GM23338 (cell line): Measurements from ENCODE around the gene KLLN. TPM values are rescaled to one million over a fixed set of nuclear protein-coding genes. Genes with fewer than 3 reads are reported as not detected.

Experiments
- ATAC-seq: fragments of 200-7000 bp; cut with Tn5 transposase; 3 replicates; pipeline ENCODE4 v1.9.1; 2020
- DNase-seq: peaks from one replicate; pipeline ENCODE4 v3.0.0-alpha.2; 2015; ENCODE audit warnings: low spot score
- H2AFZ ChIP-seq: fragments of 200-600 bp; sonication (generic); 2 replicates; pipeline ENCODE4 v1.8.0; 2016; ENCODE audit warnings: antibody characterized with exemption, mild to moderate bottlenecking, moderate library complexity
- H3F3A ChIP-seq: fragments of 200-600 bp; sonication (generic); replicated peaks from 2 replicates; pipeline ENCODE4 v1.8.0; 2017; ENCODE audit warnings: antibody characterized with exemption, mixed run types, low read depth
- H3K27ac ChIP-seq: fragments of 200-600 bp; sonication (generic); 2 replicates; pipeline ENCODE4 v1.6.1; 2016; ENCODE audit warnings: low read depth
- H3K27me3 ChIP-seq: fragments of 200-600 bp; sonication (generic); 2 replicates; pipeline ENCODE4 v1.8.0; 2016; ENCODE audit warnings: mild to moderate bottlenecking, mixed run types, moderate library complexity; ENCODE audit not compliant: insufficient read depth
- H3K36me3 ChIP-seq: fragments of 200-600 bp; sonication (generic); 2 replicates; pipeline ENCODE4 v1.8.0; 2016; ENCODE audit warnings: mild to moderate bottlenecking; ENCODE audit not compliant: insufficient read depth
- H3K4me1 ChIP-seq: fragments of 200-600 bp; sonication (generic); 2 replicates; pipeline ENCODE4 v1.8.0; 2016; ENCODE audit warnings: mild to moderate bottlenecking, moderate library complexity; ENCODE audit not compliant: insufficient read depth
- H3K4me2 ChIP-seq: fragments of 200-600 bp; sonication (generic); 2 replicates; pipeline ENCODE4 v1.7.1; 2017; ENCODE audit warnings: mixed run types
- H3K4me3 ChIP-seq: fragments of 200-600 bp; sonication (generic); 2 replicates; pipeline ENCODE4 v1.6.1; 2016; ENCODE audit warnings: mixed run types
- H3K79me2 ChIP-seq: fragments of 200-600 bp; sonication (generic); replicated peaks from 2 replicates; pipeline ENCODE4 v1.8.0; 2017; ENCODE audit warnings: mild to moderate bottlenecking; ENCODE audit not compliant: insufficient read depth
- H3K9me2 ChIP-seq: fragments of 200-600 bp; sonication (generic); 2 replicates; pipeline ENCODE4 v1.8.0; 2017; ENCODE audit not compliant: insufficient read depth
- H4K20me1 ChIP-seq: fragments of 200-600 bp; sonication (generic); replicated peaks from 2 replicates; pipeline ENCODE4 v1.8.0; 2017; ENCODE audit warnings: mild to moderate bottlenecking; ENCODE audit not compliant: insufficient read depth
- H3K27ac Mint-ChIP-seq: 2 replicates; pipeline ENCODE4 v1.8.0; 2020; ENCODE audit warnings: inconsistent platforms, mild to moderate bottlenecking, moderate library complexity, mixed read lengths
- H3K27me3 Mint-ChIP-seq: 3 replicates; pipeline ENCODE4 v1.8.0; 2022; ENCODE audit warnings: low read depth, mild to moderate bottlenecking, moderate library complexity, mixed read lengths, inconsistent platforms; ENCODE audit not compliant: insufficient read depth, poor library complexity
- H3K36me3 Mint-ChIP-seq: 3 replicates; pipeline ENCODE4 v1.8.0; 2021; ENCODE audit warnings: low read depth, mild to moderate bottlenecking, inconsistent platforms, moderate library complexity, mixed read lengths
- H3K4me1 Mint-ChIP-seq: 3 replicates; pipeline ENCODE4 v1.8.0; 2020; ENCODE audit warnings: mild to moderate bottlenecking, inconsistent platforms, mixed read lengths
- H3K4me3 Mint-ChIP-seq: 3 replicates; pipeline ENCODE4 v1.8.0; 2021; ENCODE audit warnings: moderate library complexity, mild to moderate bottlenecking, inconsistent platforms, mixed read lengths
- H3K9me3 Mint-ChIP-seq: 3 replicates; pipeline ENCODE4 v1.8.0; 2020; ENCODE audit warnings: moderate library complexity, mild to moderate bottlenecking, inconsistent platforms, mixed read lengths
- CREB1 ChIP-seq: fragments of 250-450 bp; sonication (Bioruptor Pico); IDR thresholded peaks from 2 replicates; pipeline ENCODE4 v1.5.0; 2020; ENCODE audit warnings: low read depth, mild to moderate bottlenecking, moderate library complexity
- EZH2 ChIP-seq: fragments of 200-600 bp; sonication (generic); IDR thresholded peaks from one replicate; pipeline ENCODE4 v1.8.0; 2017; ENCODE audit warnings: antibody characterized with exemption, mild to moderate bottlenecking, low read depth; ENCODE audit not compliant: unreplicated experiment
- JUNB ChIP-seq: IDR thresholded peaks from one replicate; pipeline ENCODE4 v1.6.1; 2016; ENCODE audit warnings: antibody characterized with exemption; ENCODE audit not compliant: unreplicated experiment
- POLR2AphosphoS5 ChIP-seq: IDR thresholded peaks from 2 replicates; pipeline ENCODE4 v1.6.1; 2016; ENCODE audit warnings: antibody characterized with exemption, low read depth
- STAT1 ChIP-seq: IDR thresholded peaks from one replicate; pipeline ENCODE4 v1.6.1; 2016; ENCODE audit warnings: antibody characterized with exemption; ENCODE audit not compliant: unreplicated experiment
- ZNF114 ChIP-seq: fragments of 250-450 bp; sonication (Bioruptor Pico); IDR thresholded peaks from 2 replicates; pipeline ENCODE4 v1.5.0; 2020; ENCODE audit warnings: mild to moderate bottlenecking, moderate library complexity
- ZNF331 ChIP-seq: fragments of 250-450 bp; sonication (Bioruptor Pico); IDR thresholded peaks from 2 replicates; pipeline ENCODE4 v1.5.0; 2020; ENCODE audit warnings: low read depth, mild to moderate bottlenecking, moderate library complexity
- polyA plus RNA-seq: library from polyadenylated mRNA; unstranded; fragments of >200 nt; fragmentation: Nextera tagmentation; extraction: Ambion mirVana; gene quantifications from 2 replicates; pipeline ENCODE4 v1.2.1, GENCODE V29; 2016
- total RNA-seq: library from RNA; depleted of rRNA; stranded (reverse); fragments of >200 nt; shearing (Covaris generic); gene quantifications from 2 replicates; pipeline ENCODE4 v1.2.3, GENCODE V29; 2014
- TF ChIP-seq, protein P1 (sequence below), 2 experiments: fragments of 200-600 bp in 1 of 2; sonication (generic) in 1 of 2; conservative IDR thresholded peaks; 2 replicates each; pipeline versions ENCODE4 v1.5.1 to v1.6.1; 2016 to 2017; ENCODE audit warnings: antibody characterized with exemption in 2 of 2, low read depth in 2 of 2, mild to moderate bottlenecking in 2 of 2, moderate library complexity in 1 of 2
- TF ChIP-seq, protein P2 (sequence below): IDR thresholded peaks from 2 replicates; pipeline ENCODE4 v1.6.1; 2016; ENCODE audit warnings: antibody characterized with exemption
- TF ChIP-seq, protein P3 (sequence below): IDR thresholded peaks from one replicate; pipeline ENCODE4 v1.6.1; 2018; ENCODE audit warnings: antibody characterized with exemption; ENCODE audit not compliant: unreplicated experiment
- TF ChIP-seq, protein P4 (sequence below): fragments of 250-450 bp; sonication (Bioruptor Pico); IDR thresholded peaks from 2 replicates; pipeline ENCODE4 v1.5.0; 2020; ENCODE audit warnings: mild to moderate bottlenecking, moderate library complexity

KLLN gene
- total and polyA plus RNA-seq, 2 experiments from 2014 or later, result 0.24 to 0.29 TPM

DNA sequence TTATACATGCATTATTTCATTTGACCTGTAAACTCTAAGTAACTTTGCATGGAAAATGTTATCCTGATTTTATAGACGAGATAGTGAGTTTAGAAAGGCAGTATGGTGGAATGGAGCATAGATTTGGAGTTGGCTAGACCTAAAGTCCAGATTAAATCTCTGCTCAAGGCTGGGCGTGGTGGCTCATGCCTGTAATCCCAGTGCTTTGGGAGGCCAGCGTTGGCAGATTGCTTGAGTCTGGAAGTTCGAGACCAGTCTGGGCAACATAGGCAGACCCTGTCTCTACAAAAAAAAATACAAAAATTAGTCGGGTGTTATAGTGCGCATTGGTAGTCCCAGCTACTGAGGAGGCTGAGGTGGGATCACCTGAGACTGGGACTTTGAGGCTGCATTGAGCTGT is 9.5 kb upstream of the KLLN start (continued):
- TF ChIP-seq, protein P1, sequence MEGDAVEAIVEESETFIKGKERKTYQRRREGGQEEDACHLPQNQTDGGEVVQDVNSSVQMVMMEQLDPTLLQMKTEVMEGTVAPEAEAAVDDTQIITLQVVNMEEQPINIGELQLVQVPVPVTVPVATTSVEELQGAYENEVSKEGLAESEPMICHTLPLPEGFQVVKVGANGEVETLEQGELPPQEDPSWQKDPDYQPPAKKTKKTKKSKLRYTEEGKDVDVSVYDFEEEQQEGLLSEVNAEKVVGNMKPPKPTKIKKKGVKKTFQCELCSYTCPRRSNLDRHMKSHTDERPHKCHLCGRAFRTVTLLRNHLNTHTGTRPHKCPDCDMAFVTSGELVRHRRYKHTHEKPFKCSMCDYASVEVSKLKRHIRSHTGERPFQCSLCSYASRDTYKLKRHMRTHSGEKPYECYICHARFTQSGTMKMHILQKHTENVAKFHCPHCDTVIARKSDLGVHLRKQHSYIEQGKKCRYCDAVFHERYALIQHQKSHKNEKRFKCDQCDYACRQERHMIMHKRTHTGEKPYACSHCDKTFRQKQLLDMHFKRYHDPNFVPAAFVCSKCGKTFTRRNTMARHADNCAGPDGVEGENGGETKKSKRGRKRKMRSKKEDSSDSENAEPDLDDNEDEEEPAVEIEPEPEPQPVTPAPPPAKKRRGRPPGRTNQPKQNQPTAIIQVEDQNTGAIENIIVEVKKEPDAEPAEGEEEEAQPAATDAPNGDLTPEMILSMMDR (conservative IDR thresholded peaks at IDR 0.05; ENCODE audit: low read depth in 2 of 2), result no peak
- TF ChIP-seq, protein P2, sequence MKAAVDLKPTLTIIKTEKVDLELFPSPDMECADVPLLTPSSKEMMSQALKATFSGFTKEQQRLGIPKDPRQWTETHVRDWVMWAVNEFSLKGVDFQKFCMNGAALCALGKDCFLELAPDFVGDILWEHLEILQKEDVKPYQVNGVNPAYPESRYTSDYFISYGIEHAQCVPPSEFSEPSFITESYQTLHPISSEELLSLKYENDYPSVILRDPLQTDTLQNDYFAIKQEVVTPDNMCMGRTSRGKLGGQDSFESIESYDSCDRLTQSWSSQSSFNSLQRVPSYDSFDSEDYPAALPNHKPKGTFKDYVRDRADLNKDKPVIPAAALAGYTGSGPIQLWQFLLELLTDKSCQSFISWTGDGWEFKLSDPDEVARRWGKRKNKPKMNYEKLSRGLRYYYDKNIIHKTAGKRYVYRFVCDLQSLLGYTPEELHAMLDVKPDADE, result no peak
- TF ChIP-seq JUNB (no peak), POLR2AphosphoS5 (no peak), STAT1 (no peak)
- TF ChIP-seq, protein P3, sequence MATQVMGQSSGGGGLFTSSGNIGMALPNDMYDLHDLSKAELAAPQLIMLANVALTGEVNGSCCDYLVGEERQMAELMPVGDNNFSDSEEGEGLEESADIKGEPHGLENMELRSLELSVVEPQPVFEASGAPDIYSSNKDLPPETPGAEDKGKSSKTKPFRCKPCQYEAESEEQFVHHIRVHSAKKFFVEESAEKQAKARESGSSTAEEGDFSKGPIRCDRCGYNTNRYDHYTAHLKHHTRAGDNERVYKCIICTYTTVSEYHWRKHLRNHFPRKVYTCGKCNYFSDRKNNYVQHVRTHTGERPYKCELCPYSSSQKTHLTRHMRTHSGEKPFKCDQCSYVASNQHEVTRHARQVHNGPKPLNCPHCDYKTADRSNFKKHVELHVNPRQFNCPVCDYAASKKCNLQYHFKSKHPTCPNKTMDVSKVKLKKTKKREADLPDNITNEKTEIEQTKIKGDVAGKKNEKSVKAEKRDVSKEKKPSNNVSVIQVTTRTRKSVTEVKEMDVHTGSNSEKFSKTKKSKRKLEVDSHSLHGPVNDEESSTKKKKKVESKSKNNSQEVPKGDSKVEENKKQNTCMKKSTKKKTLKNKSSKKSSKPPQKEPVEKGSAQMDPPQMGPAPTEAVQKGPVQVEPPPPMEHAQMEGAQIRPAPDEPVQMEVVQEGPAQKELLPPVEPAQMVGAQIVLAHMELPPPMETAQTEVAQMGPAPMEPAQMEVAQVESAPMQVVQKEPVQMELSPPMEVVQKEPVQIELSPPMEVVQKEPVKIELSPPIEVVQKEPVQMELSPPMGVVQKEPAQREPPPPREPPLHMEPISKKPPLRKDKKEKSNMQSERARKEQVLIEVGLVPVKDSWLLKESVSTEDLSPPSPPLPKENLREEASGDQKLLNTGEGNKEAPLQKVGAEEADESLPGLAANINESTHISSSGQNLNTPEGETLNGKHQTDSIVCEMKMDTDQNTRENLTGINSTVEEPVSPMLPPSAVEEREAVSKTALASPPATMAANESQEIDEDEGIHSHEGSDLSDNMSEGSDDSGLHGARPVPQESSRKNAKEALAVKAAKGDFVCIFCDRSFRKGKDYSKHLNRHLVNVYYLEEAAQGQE, result no peak

DNA sequence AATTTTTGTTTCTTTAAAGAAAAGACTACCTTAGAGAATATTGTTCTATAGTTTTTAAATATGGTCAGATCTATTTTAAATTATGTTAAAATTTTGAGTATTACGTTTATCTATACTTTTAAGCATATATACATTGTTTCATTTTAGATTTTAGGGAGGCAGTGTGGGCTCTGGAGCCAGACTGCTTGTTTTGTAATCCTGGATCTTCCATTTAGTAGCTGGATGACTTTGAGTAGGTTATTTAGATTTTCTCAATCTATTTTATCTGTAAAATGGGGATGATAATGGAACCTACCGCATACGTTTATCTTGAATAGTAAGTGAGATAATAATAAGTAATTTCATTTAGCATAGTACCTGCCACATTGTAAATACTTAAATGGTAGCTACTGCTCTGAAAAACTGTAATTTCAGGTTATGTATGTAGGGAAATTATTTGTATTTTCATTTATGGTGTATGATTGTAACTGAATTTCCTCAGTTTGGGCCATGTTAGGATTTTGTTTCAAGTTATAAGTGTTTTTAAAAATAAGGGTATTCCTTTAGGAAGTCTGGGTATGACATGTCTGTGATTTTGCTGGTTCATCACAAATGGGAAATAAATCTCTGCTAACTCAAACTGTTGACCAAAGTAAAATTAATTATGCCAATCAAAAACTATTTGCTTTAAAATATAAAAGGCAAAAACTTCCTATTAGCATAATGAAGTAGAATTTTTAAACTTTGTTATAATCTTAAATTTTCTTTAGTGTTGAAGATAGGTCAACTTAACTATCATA is 6.6 kb upstream of the KLLN start:
- H3K27ac ChIP-seq, result no peak overlapping the region

More for the DNA sequence above, 6.6 kb upstream of the KLLN start:
- no peaks in the 10 kb centered on the region for H3F3A ChIP-seq
- no peak overlapping the region for H3K27ac Mint-ChIP-seq
- H3K79me2 ChIP-seq, result peaks cover 100% of the 10 kb centered on the region
- H3K4me1 ChIP-seq, result peaks cover 33% of the 10 kb centered on the region
- no peaks in the 10 kb centered on the region; the same call in 2 of the 3 replicates for H3K9me3 Mint-ChIP-seq
- no peak overlapping the region for H3K4me3 ChIP-seq
- no peak overlapping the region for H3K4me3 Mint-ChIP-seq
- peaks cover 30% of the 10 kb centered on the region; the same call in 2 of the 3 replicates for H3K4me1 Mint-ChIP-seq
- H4K20me1 ChIP-seq, result peaks cover 23% of the 10 kb centered on the region
- H3K27me3 ChIP-seq, result no peaks in the 10 kb centered on the region
- no peaks in the 10 kb centered on the region for H3K9me2 ChIP-seq
- ATAC-seq, result no peak
- H3K36me3 ChIP-seq, result no peaks in the 10 kb centered on the region
- DNase-seq, result no peak
- TF ChIP-seq EZH2 (no peak), CREB1 (CRISPR knock-in tag) (no peak), ZNF114 (CRISPR knock-in tag) (no peak), POLR2AphosphoS5 (no peak), ZNF331 (CRISPR knock-in tag) (no peak)
- TF ChIP-seq, protein P4, sequence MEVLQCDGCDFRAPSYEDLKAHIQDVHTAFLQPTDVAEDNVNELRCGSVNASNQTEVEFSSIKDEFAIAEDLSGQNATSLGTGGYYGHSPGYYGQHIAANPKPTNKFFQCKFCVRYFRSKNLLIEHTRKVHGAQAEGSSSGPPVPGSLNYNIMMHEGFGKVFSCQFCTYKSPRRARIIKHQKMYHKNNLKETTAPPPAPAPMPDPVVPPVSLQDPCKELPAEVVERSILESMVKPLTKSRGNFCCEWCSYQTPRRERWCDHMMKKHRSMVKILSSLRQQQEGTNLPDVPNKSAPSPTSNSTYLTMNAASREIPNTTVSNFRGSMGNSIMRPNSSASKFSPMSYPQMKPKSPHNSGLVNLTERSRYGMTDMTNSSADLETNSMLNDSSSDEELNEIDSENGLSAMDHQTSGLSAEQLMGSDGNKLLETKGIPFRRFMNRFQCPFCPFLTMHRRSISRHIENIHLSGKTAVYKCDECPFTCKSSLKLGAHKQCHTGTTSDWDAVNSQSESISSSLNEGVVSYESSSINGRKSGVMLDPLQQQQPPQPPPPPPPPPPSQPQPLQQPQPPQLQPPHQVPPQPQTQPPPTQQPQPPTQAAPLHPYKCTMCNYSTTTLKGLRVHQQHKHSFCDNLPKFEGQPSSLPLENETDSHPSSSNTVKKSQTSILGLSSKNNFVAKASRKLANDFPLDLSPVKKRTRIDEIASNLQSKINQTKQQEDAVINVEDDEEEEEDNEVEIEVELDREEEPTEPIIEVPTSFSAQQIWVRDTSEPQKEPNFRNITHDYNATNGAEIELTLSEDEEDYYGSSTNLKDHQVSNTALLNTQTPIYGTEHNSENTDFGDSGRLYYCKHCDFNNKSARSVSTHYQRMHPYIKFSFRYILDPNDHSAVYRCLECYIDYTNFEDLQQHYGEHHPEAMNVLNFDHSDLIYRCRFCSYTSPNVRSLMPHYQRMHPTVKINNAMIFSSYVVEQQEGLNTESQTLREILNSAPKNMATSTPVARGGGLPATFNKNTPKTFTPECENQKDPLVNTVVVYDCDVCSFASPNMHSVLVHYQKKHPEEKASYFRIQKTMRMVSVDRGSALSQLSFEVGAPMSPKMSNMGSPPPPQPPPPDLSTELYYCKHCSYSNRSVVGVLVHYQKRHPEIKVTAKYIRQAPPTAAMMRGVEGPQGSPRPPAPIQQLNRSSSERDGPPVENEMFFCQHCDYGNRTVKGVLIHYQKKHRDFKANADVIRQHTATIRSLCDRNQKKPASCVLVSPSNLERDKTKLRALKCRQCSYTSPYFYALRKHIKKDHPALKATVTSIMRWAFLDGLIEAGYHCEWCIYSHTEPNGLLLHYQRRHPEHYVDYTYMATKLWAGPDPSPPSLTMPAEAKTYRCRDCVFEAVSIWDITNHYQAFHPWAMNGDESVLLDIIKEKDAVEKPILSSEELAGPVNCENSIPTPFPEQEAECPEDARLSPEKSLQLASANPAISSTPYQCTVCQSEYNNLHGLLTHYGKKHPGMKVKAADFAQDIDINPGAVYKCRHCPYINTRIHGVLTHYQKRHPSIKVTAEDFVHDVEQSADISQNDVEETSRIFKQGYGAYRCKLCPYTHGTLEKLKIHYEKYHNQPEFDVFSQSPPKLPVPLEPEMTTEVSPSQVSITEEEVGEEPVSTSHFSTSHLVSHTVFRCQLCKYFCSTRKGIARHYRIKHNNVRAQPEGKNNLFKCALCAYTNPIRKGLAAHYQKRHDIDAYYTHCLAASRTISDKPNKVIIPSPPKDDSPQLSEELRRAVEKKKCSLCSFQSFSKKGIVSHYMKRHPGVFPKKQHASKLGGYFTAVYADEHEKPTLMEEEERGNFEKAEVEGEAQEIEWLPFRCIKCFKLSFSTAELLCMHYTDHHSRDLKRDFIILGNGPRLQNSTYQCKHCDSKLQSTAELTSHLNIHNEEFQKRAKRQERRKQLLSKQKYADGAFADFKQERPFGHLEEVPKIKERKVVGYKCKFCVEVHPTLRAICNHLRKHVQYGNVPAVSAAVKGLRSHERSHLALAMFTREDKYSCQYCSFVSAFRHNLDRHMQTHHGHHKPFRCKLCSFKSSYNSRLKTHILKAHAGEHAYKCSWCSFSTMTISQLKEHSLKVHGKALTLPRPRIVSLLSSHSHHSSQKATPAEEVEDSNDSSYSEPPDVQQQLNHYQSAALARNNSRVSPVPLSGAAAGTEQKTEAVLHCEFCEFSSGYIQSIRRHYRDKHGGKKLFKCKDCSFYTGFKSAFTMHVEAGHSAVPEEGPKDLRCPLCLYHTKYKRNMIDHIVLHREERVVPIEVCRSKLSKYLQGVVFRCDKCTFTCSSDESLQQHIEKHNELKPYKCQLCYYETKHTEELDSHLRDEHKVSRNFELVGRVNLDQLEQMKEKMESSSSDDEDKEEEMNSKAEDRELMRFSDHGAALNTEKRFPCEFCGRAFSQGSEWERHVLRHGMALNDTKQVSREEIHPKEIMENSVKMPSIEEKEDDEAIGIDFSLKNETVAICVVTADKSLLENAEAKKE, result no peak
- H3K36me3 Mint-ChIP-seq, result peaks cover 9% of the 10 kb centered on the region; the same call in 1 of the 3 replicates
- no peak overlapping the region for H2AFZ ChIP-seq
- H3K4me2 ChIP-seq, result no peak overlapping the region
- H3K27me3 Mint-ChIP-seq, result no peaks in the 10 kb centered on the region
